LNCaP clone FGC (cell line): ENCODE measurements around the gene SMIM20.

Experiments used
- DNase-seq: peaks from one replicate; pipeline ENCODE4 v3.0.0-alpha.2; 2011; ENCODE audit warnings: low read depth
- H3K4me3 ChIP-seq: 2 replicates; pipeline ENCODE4 v1.5.1; 2011; ENCODE audit warnings: mild to moderate bottlenecking, low read depth, low read length, control low read depth
- CTCF ChIP-seq: IDR thresholded peaks from 2 replicates; pipeline ENCODE4 v1.5.1; 2012; ENCODE audit warnings: mild to moderate bottlenecking; ENCODE audit not compliant: control insufficient read depth, insufficient read depth; ENCODE audit errors: extremely low read depth

Gene SMIM20

DNA sequence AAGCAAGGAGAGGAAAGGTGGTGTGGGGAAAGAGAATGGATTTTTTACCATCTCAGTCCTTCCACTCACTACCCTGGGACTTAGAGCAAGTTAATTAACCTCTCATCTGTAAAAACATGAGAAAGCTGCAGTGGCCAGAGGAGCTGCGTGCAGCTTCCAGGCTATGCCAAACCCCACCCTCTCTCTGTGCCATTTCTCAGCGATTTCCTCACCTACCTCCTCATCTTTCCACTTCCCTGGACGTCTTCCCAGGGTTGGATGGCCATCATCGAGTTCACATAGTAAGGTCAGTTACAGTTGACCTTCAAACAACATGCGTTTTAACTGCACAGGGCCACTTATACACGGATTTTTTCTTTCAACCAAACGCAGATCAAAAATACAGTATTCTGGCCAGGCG is 64.3 kb downstream of the SMIM20 start:
- DNase-seq: no peak
- TF ChIP-seq CTCF: no peak
- H3K4me3 ChIP-seq: no peak overlapping the region
